GM23338 (cell line): ENCODE results near the gene SPATA13. TPM values are rescaled to one million over a fixed set of nuclear protein-coding genes. Genes with fewer than 3 reads are reported as not detected.

Source experiments
- ATAC-seq: fragments of 200-7000 bp; cut with Tn5 transposase; 3 replicates; pipeline ENCODE4 v1.9.1; 2020
- DNase-seq: peaks from one replicate; pipeline ENCODE4 v3.0.0-alpha.2; 2015; ENCODE audit warnings: low spot score
- H2AFZ ChIP-seq: fragments of 200-600 bp; sonication (generic); 2 replicates; pipeline ENCODE4 v1.8.0; 2016; ENCODE audit warnings: antibody characterized with exemption, mild to moderate bottlenecking, moderate library complexity
- H3F3A ChIP-seq: fragments of 200-600 bp; sonication (generic); replicated peaks from 2 replicates; pipeline ENCODE4 v1.8.0; 2017; ENCODE audit warnings: antibody characterized with exemption, mixed run types, low read depth
- H3K27ac ChIP-seq: fragments of 200-600 bp; sonication (generic); 2 replicates; pipeline ENCODE4 v1.6.1; 2016; ENCODE audit warnings: low read depth
- H3K27me3 ChIP-seq: fragments of 200-600 bp; sonication (generic); 2 replicates; pipeline ENCODE4 v1.8.0; 2016; ENCODE audit warnings: mild to moderate bottlenecking, mixed run types, moderate library complexity; ENCODE audit not compliant: insufficient read depth
- H3K36me3 ChIP-seq: fragments of 200-600 bp; sonication (generic); 2 replicates; pipeline ENCODE4 v1.8.0; 2016; ENCODE audit warnings: mild to moderate bottlenecking; ENCODE audit not compliant: insufficient read depth
- H3K4me1 ChIP-seq: fragments of 200-600 bp; sonication (generic); 2 replicates; pipeline ENCODE4 v1.8.0; 2016; ENCODE audit warnings: mild to moderate bottlenecking, moderate library complexity; ENCODE audit not compliant: insufficient read depth
- H3K4me2 ChIP-seq: fragments of 200-600 bp; sonication (generic); 2 replicates; pipeline ENCODE4 v1.7.1; 2017; ENCODE audit warnings: mixed run types
- H3K4me3 ChIP-seq: fragments of 200-600 bp; sonication (generic); 2 replicates; pipeline ENCODE4 v1.6.1; 2016; ENCODE audit warnings: mixed run types
- H3K79me2 ChIP-seq: fragments of 200-600 bp; sonication (generic); replicated peaks from 2 replicates; pipeline ENCODE4 v1.8.0; 2017; ENCODE audit warnings: mild to moderate bottlenecking; ENCODE audit not compliant: insufficient read depth
- H3K9me2 ChIP-seq: fragments of 200-600 bp; sonication (generic); 2 replicates; pipeline ENCODE4 v1.8.0; 2017; ENCODE audit not compliant: insufficient read depth
- H4K20me1 ChIP-seq: fragments of 200-600 bp; sonication (generic); replicated peaks from 2 replicates; pipeline ENCODE4 v1.8.0; 2017; ENCODE audit warnings: mild to moderate bottlenecking; ENCODE audit not compliant: insufficient read depth
- H3K27ac Mint-ChIP-seq: 2 replicates; pipeline ENCODE4 v1.8.0; 2020; ENCODE audit warnings: inconsistent platforms, mild to moderate bottlenecking, moderate library complexity, mixed read lengths
- H3K27me3 Mint-ChIP-seq: 3 replicates; pipeline ENCODE4 v1.8.0; 2022; ENCODE audit warnings: low read depth, mild to moderate bottlenecking, moderate library complexity, mixed read lengths, inconsistent platforms; ENCODE audit not compliant: insufficient read depth, poor library complexity
- H3K36me3 Mint-ChIP-seq: 3 replicates; pipeline ENCODE4 v1.8.0; 2021; ENCODE audit warnings: low read depth, mild to moderate bottlenecking, inconsistent platforms, moderate library complexity, mixed read lengths
- H3K4me1 Mint-ChIP-seq: 3 replicates; pipeline ENCODE4 v1.8.0; 2020; ENCODE audit warnings: mild to moderate bottlenecking, inconsistent platforms, mixed read lengths
- H3K4me3 Mint-ChIP-seq: 3 replicates; pipeline ENCODE4 v1.8.0; 2021; ENCODE audit warnings: moderate library complexity, mild to moderate bottlenecking, inconsistent platforms, mixed read lengths
- H3K9me3 Mint-ChIP-seq: 3 replicates; pipeline ENCODE4 v1.8.0; 2020; ENCODE audit warnings: moderate library complexity, mild to moderate bottlenecking, inconsistent platforms, mixed read lengths
- EZH2 ChIP-seq: fragments of 200-600 bp; sonication (generic); IDR thresholded peaks from one replicate; pipeline ENCODE4 v1.8.0; 2017; ENCODE audit warnings: antibody characterized with exemption, mild to moderate bottlenecking, low read depth; ENCODE audit not compliant: unreplicated experiment
- JUNB ChIP-seq: IDR thresholded peaks from one replicate; pipeline ENCODE4 v1.6.1; 2016; ENCODE audit warnings: antibody characterized with exemption; ENCODE audit not compliant: unreplicated experiment
- NANOG ChIP-seq: IDR thresholded peaks from 2 replicates; pipeline ENCODE4 v1.6.1; 2016; ENCODE audit warnings: antibody characterized with exemption, borderline replicate concordance
- ZNF114 ChIP-seq: fragments of 250-450 bp; sonication (Bioruptor Pico); IDR thresholded peaks from 2 replicates; pipeline ENCODE4 v1.5.0; 2020; ENCODE audit warnings: mild to moderate bottlenecking, moderate library complexity
- ZNF331 ChIP-seq: fragments of 250-450 bp; sonication (Bioruptor Pico); IDR thresholded peaks from 2 replicates; pipeline ENCODE4 v1.5.0; 2020; ENCODE audit warnings: low read depth, mild to moderate bottlenecking, moderate library complexity
- polyA plus RNA-seq: library from polyadenylated mRNA; unstranded; fragments of >200 nt; fragmentation: Nextera tagmentation; extraction: Ambion mirVana; gene quantifications from 2 replicates; pipeline ENCODE4 v1.2.1, GENCODE V29; 2016
- total RNA-seq: library from RNA; depleted of rRNA; stranded (reverse); fragments of >200 nt; shearing (Covaris generic); gene quantifications from 2 replicates; pipeline ENCODE4 v1.2.3, GENCODE V29; 2014
- TF ChIP-seq, protein P1 (sequence below), 2 experiments: fragments of 200-600 bp in 1 of 2; sonication (generic) in 1 of 2; conservative IDR thresholded peaks; 2 replicates each; pipeline versions ENCODE4 v1.5.1 to v1.6.1; 2016 to 2017; ENCODE audit warnings: antibody characterized with exemption in 2 of 2, low read depth in 2 of 2, mild to moderate bottlenecking in 2 of 2, moderate library complexity in 1 of 2
- TF ChIP-seq, protein P2 (sequence below): IDR thresholded peaks from 2 replicates; pipeline ENCODE4 v1.6.1; 2016; ENCODE audit warnings: antibody characterized with exemption
- TF ChIP-seq, protein P3 (sequence below): fragments of 250-450 bp; sonication (Bioruptor Pico); IDR thresholded peaks from 2 replicates; pipeline ENCODE4 v1.5.0; 2020; ENCODE audit warnings: mild to moderate bottlenecking, moderate library complexity

Gene SPATA13
- total and polyA plus RNA-seq, 2 experiments from 2014 or later = 11.9 to 45.7 TPM

- no peak for TF ChIP-seq ZNF331
- TF ChIP-seq, protein P1, sequence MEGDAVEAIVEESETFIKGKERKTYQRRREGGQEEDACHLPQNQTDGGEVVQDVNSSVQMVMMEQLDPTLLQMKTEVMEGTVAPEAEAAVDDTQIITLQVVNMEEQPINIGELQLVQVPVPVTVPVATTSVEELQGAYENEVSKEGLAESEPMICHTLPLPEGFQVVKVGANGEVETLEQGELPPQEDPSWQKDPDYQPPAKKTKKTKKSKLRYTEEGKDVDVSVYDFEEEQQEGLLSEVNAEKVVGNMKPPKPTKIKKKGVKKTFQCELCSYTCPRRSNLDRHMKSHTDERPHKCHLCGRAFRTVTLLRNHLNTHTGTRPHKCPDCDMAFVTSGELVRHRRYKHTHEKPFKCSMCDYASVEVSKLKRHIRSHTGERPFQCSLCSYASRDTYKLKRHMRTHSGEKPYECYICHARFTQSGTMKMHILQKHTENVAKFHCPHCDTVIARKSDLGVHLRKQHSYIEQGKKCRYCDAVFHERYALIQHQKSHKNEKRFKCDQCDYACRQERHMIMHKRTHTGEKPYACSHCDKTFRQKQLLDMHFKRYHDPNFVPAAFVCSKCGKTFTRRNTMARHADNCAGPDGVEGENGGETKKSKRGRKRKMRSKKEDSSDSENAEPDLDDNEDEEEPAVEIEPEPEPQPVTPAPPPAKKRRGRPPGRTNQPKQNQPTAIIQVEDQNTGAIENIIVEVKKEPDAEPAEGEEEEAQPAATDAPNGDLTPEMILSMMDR (conservative IDR thresholded peaks at IDR 0.05; ENCODE audit: low read depth in 2 of 2) = no peak
- TF ChIP-seq, protein P2, sequence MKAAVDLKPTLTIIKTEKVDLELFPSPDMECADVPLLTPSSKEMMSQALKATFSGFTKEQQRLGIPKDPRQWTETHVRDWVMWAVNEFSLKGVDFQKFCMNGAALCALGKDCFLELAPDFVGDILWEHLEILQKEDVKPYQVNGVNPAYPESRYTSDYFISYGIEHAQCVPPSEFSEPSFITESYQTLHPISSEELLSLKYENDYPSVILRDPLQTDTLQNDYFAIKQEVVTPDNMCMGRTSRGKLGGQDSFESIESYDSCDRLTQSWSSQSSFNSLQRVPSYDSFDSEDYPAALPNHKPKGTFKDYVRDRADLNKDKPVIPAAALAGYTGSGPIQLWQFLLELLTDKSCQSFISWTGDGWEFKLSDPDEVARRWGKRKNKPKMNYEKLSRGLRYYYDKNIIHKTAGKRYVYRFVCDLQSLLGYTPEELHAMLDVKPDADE = no peak
- TF ChIP-seq NANOG = no peak
- no peak for TF ChIP-seq JUNB
- no peak for TF ChIP-seq ZNF114
- no peak for TF ChIP-seq EZH2
- H3K27ac Mint-ChIP-seq = no peak overlapping the region
- H3K79me2 ChIP-seq = peaks cover 88% of the 10 kb centered on the region
- H3K9me2 ChIP-seq = peaks cover 6% of the 10 kb centered on the region
- no peaks in the 10 kb centered on the region; the same call in 2 of the 3 replicates for H3K36me3 Mint-ChIP-seq
- H3K4me1 ChIP-seq = peaks cover 33% of the 10 kb centered on the region
- H3K36me3 ChIP-seq = no peaks in the 10 kb centered on the region
- peaks cover 6% of the 10 kb centered on the region for H3K27me3 Mint-ChIP-seq
- ATAC-seq (no peak), DNase-seq (no peak)
- H3K27ac ChIP-seq = no peak overlapping the region
- H3K4me3 Mint-ChIP-seq = no peak overlapping the region
- H3K27me3 ChIP-seq = no peaks in the 10 kb centered on the region
- no peaks in the 10 kb centered on the region for H3F3A ChIP-seq
- H3K4me2 ChIP-seq = no peak overlapping the region
- no peaks in the 10 kb centered on the region for H3K9me3 Mint-ChIP-seq
- peaks cover 8% of the 10 kb centered on the region for H4K20me1 ChIP-seq
- H3K4me3 ChIP-seq = no peak overlapping the region
- no peak overlapping the region for H2AFZ ChIP-seq
- H3K4me1 Mint-ChIP-seq = peaks cover 29% of the 10 kb centered on the region
These were observed 35.1 kb downstream of the SPATA13 start for GRCh38 chr13:24195626-24196025.

- no peak overlapping the region for H3K27ac Mint-ChIP-seq
- peaks cover 92% of the 10 kb centered on the region for H3K79me2 ChIP-seq
- no peak for TF ChIP-seq JUNB
- no peak for TF ChIP-seq NANOG
- TF ChIP-seq, protein P1 (conservative IDR thresholded peaks at IDR 0.05; ENCODE audit: low read depth in 2 of 2) = no peak
- no peak for TF ChIP-seq ZNF114
- TF ChIP-seq ZNF331 = no peak
- TF ChIP-seq, protein P3, sequence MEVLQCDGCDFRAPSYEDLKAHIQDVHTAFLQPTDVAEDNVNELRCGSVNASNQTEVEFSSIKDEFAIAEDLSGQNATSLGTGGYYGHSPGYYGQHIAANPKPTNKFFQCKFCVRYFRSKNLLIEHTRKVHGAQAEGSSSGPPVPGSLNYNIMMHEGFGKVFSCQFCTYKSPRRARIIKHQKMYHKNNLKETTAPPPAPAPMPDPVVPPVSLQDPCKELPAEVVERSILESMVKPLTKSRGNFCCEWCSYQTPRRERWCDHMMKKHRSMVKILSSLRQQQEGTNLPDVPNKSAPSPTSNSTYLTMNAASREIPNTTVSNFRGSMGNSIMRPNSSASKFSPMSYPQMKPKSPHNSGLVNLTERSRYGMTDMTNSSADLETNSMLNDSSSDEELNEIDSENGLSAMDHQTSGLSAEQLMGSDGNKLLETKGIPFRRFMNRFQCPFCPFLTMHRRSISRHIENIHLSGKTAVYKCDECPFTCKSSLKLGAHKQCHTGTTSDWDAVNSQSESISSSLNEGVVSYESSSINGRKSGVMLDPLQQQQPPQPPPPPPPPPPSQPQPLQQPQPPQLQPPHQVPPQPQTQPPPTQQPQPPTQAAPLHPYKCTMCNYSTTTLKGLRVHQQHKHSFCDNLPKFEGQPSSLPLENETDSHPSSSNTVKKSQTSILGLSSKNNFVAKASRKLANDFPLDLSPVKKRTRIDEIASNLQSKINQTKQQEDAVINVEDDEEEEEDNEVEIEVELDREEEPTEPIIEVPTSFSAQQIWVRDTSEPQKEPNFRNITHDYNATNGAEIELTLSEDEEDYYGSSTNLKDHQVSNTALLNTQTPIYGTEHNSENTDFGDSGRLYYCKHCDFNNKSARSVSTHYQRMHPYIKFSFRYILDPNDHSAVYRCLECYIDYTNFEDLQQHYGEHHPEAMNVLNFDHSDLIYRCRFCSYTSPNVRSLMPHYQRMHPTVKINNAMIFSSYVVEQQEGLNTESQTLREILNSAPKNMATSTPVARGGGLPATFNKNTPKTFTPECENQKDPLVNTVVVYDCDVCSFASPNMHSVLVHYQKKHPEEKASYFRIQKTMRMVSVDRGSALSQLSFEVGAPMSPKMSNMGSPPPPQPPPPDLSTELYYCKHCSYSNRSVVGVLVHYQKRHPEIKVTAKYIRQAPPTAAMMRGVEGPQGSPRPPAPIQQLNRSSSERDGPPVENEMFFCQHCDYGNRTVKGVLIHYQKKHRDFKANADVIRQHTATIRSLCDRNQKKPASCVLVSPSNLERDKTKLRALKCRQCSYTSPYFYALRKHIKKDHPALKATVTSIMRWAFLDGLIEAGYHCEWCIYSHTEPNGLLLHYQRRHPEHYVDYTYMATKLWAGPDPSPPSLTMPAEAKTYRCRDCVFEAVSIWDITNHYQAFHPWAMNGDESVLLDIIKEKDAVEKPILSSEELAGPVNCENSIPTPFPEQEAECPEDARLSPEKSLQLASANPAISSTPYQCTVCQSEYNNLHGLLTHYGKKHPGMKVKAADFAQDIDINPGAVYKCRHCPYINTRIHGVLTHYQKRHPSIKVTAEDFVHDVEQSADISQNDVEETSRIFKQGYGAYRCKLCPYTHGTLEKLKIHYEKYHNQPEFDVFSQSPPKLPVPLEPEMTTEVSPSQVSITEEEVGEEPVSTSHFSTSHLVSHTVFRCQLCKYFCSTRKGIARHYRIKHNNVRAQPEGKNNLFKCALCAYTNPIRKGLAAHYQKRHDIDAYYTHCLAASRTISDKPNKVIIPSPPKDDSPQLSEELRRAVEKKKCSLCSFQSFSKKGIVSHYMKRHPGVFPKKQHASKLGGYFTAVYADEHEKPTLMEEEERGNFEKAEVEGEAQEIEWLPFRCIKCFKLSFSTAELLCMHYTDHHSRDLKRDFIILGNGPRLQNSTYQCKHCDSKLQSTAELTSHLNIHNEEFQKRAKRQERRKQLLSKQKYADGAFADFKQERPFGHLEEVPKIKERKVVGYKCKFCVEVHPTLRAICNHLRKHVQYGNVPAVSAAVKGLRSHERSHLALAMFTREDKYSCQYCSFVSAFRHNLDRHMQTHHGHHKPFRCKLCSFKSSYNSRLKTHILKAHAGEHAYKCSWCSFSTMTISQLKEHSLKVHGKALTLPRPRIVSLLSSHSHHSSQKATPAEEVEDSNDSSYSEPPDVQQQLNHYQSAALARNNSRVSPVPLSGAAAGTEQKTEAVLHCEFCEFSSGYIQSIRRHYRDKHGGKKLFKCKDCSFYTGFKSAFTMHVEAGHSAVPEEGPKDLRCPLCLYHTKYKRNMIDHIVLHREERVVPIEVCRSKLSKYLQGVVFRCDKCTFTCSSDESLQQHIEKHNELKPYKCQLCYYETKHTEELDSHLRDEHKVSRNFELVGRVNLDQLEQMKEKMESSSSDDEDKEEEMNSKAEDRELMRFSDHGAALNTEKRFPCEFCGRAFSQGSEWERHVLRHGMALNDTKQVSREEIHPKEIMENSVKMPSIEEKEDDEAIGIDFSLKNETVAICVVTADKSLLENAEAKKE = no peak
These were observed 36.2 kb downstream of the SPATA13 start for GRCh38 chr13:24196593-24197197.

More at GRCh38 chr13:24196593-24197197, 36.2 kb downstream of the SPATA13 start:
- ATAC-seq (no peak), DNase-seq (no peak)
- peaks cover 28% of the 10 kb centered on the region for H3K4me1 Mint-ChIP-seq
- no peaks in the 10 kb centered on the region for H3K9me3 Mint-ChIP-seq
- H3K9me2 ChIP-seq = peaks cover 6% of the 10 kb centered on the region
- H3K4me2 ChIP-seq = no peak overlapping the region
- no peaks in the 10 kb centered on the region for H3K27me3 ChIP-seq
- H3K4me1 ChIP-seq = peaks cover 31% of the 10 kb centered on the region
- peaks cover 6% of the 10 kb centered on the region for H3K27me3 Mint-ChIP-seq
- no peaks in the 10 kb centered on the region; the same call in 1 of the 3 replicates for H3K36me3 Mint-ChIP-seq
- H3K36me3 ChIP-seq = no peaks in the 10 kb centered on the region
- H3K4me3 ChIP-seq = no peak overlapping the region
- no peak overlapping the region for H3K27ac ChIP-seq
- no peak overlapping the region for H3K4me3 Mint-ChIP-seq
- peaks cover 8% of the 10 kb centered on the region for H4K20me1 ChIP-seq
- H2AFZ ChIP-seq = no peak overlapping the region
- H3F3A ChIP-seq = no peaks in the 10 kb centered on the region
